ENCODE data around the gene C2orf49. TPM values are rescaled to one million over a fixed set of nuclear protein-coding genes. Genes with fewer than 3 reads are reported as not detected.

The C2orf49 gene
- 38.8 and 40.1 TPM in 2 replicates for total RNA-seq (2013; cell fraction: nucleolus; rRNA removed)
- 7.2 and 7.3 TPM in 2 replicates for total RNA-seq (2014; rRNA removed)
- total RNA-seq (2014; rRNA removed; fragmentation: Illumina TruSeq; extraction: Trizol) = 15.9 and 16.1 TPM in 2 replicates
- 11.3 and 13.2 TPM in 2 replicates for total RNA-seq (2021)
- polyA plus RNA-seq (2011; ENCODE audit: low read depth) = 5.6 TPM
- polyA plus RNA-seq (2011; rRNA removed) = 24.2 and 39.4 TPM in 2 replicates
- polyA plus RNA-seq (2011; cell fraction: cytosol; rRNA removed) = 8.5 and 9.2 TPM in 2 replicates
- polyA plus RNA-seq (2011; cell fraction: nucleus; rRNA removed) = 7.9 and 8.6 TPM in 2 replicates
- 14.0 and 16.8 TPM in 2 replicates for polyA plus RNA-seq (2012)
- 20.8 and 22.2 TPM in 2 replicates for polyA plus RNA-seq (2014; fragmentation: Illumina TruSeq; extraction: Trizol)
- 10 to 100 TPM; 15.7 to 19.5 TPM for polyA plus RNA-seq (2014; fragmentation: Nextera tagmentation; extraction: Ambion mirVana)
- 10.0 and 11.4 TPM in 2 replicates for polyA plus RNA-seq (2014; rRNA removed)
- 10 to 100 TPM; 13.5 to 15.2 TPM for polyA plus RNA-seq (2016; fragmentation: Nextera tagmentation; extraction: Ambion mirVana)
- 7.2 and 7.8 TPM in 2 replicates for polyA minus RNA-seq (2011; rRNA and poly(A)+ RNA removed)
- polyA minus RNA-seq (2011; cell fraction: cytosol; rRNA and poly(A)+ RNA removed) = 5.1 and 9.5 TPM in 2 replicates
- polyA minus RNA-seq (2011; cell fraction: nucleus; rRNA and poly(A)+ RNA removed) = 6.6 and 9.1 TPM in 2 replicates
- percentile 92 among the genes with signal in this experiment for Bru-seq, nascent RNA
- BruChase-seq, experiment 1, labeled RNA remaining after a 6-hour chase = percentile 89 among the genes with signal in this experiment
- percentile 93 among the genes with signal in this experiment for BruChase-seq, experiment 2, labeled RNA remaining after a 2-hour chase
- long read RNA-seq, experiment 1, full-length matches to known transcripts = 10 of 13 reads
- long read RNA-seq, experiment 1, partial matches to known transcripts = 0 of 13 reads
- long read RNA-seq, experiment 1, other reads (novel, unspliced or antisense) = 3 of 13 reads
- long read RNA-seq, experiment 2, full-length matches to known transcripts = 30 of 42 reads
- long read RNA-seq, experiment 2, partial matches to known transcripts = 6 of 42 reads
- long read RNA-seq, experiment 2, other reads (novel, unspliced or antisense) = 6 of 42 reads

DNA sequence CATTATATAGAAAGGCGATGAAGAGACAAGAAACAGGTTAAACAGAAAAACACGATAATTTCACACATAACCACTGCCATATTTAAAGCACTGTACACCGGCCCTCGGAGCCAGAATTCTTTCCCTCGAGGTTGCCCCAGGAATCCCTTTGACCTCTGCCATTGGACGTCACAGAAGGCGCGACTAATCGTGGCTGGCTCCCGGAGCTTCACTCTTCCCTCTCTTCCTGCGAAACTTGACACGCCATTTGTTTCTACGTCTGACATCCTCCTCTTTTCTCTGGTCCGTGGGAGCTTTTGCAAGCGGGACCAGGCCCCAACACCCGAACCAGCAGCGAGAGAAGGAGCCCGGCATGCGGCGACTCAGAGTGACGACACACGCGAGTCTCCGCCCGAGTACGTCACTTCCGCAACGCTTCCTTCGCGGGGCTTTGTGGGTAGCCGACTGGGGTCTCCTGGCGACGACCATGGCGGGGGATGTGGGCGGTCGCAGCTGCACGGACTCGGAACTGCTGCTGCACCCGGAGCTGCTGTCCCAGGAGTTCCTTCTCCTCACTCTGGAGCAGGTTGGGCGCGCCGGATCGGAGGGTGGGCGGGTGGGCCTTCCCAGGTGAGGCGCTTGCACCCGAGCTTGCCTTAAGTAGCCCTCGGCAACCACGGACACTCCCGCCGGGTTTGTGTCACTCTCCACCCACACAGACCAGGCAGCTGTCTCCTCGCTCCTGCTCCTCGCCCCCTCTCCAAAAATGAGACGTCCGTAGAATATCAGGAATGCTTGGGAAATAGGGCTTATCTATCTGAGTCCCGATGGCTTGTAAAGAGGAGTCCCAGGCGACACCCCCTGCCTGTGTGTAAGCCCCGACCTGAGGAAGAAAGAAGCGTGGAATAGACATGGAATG, at the start of gene C2orf49:
Gene C2orf49 (plus strand): TSS at position 419 of the 898 bp plus-strand sequence. CDS start 48 bp downstream, at position 467.
- in situ Hi-C loops (cut with MboI) = no loop called here
- H3K4me3 ChIP-seq = peak within 1 kb of the TSS; percentile 99
- peak within 1 kb of the TSS; percentile 100 for H2AFZ ChIP-seq (ENCODE audit: control insufficient read depth, low read depth, low read length)
- POLR2A ChIA-PET = interaction anchor here (0.5 to 1.8 kb wide), 4 partner anchors 9 to 282 kb away, joined by 3 to 12 read pairs (median 3); no protein-coding TSS in a partner anchor
- H3K9me3 ChIP-seq (replicated peaks; ENCODE audit: control insufficient read depth, insufficient read depth, low read length) = no peaks in the 10 kb centered on the region
- H3K4me2 ChIP-seq (ENCODE audit: control insufficient read depth, insufficient read depth) = peak within 1 kb of the TSS; percentile 95
- FAIRE-seq = peak; percentile 18
- SMC1A ChIA-PET (ENCODE audit: uncharacterized antibody, unreplicated experiment) = interaction anchor here (1.1 to 4.1 kb wide), 2 partner anchors 9 to 15 kb away, joined by 4 to 25 read pairs; partner anchors contain the start of gene TGFBRAP1
- intact Hi-C loops (cut with micrococcal nuclease; ENCODE audit: unreplicated experiment) = loop anchor here (10.0 kb wide), 1 partner anchor 407 kb away; the partner anchor contains the start of gene NCK2
- H3K27ac ChIP-seq (ENCODE audit: control insufficient read depth, insufficient read depth) = peak within 1 kb of the TSS; percentile 99
- ATAC-seq = peak; percentile 95
- H3K36me3 ChIP-seq (ENCODE audit: control insufficient read depth in 2 of 2, insufficient read depth in 2 of 2, low read length in 1 of 2) = peaks cover 2 to 15% of the 10 kb centered on the region in 2 experiments; a peak in 3 of 4 replicates
- no peaks in the 10 kb centered on the region for H3K27me3 ChIP-seq (replicated peaks in 1 of 2; ENCODE audit: control insufficient read depth in 2 of 2, insufficient read depth in 2 of 2, low read length in 1 of 2)
- under 1% methylated on average over 58 of the region's 58 CpGs for WGBS (ENCODE audit: insufficient coverage, insufficient replicate concordance, low lambda C conversion rate, missing lambda C conversion rate)
- BruUV-seq (replicated peaks) = no TSS peak
- no peak for DNase-seq (ENCODE audit: low read depth, low spot score)
- peaks cover 44% of the 10 kb centered on the region for H3K79me2 ChIP-seq (ENCODE audit: control insufficient read depth, insufficient read depth, low read length)
- CTCF ChIA-PET = interaction anchor here (1.5 to 2.9 kb wide), 3 partner anchors 10 to 15 kb away, joined by 4 to 12 read pairs (median 5); no protein-coding TSS in a partner anchor
- peaks cover 3% of the 10 kb centered on the region for H3K4me1 ChIP-seq (ENCODE audit: control insufficient read depth, insufficient read depth, low read length)
- no peaks in the 10 kb centered on the region; the same call in 1 of the 2 replicates for H4K20me1 ChIP-seq (ENCODE audit: control insufficient read depth, insufficient read depth)
- RAD21 ChIA-PET (ENCODE audit: unreplicated experiment) = interaction anchor here (0.7 to 2.2 kb wide), 3 partner anchors 9 to 49 kb away, joined by 3 to 9 read pairs (median 4); no protein-coding TSS in a partner anchor
- peak within 1 kb of the TSS; percentile 94 for H3K9ac ChIP-seq (ENCODE audit: control insufficient read depth, insufficient read depth, low read length)
- TF ChIP-seq FOXM1 (IDR thresholded peaks at IDR 0.05; ENCODE audit: low read depth, low read length) (no peak), RBBP5 (conservative IDR thresholded peaks at IDR 0.05) (peak; percentile 84; the same call in 1 of the 2 replicates), BRCA1 (IDR thresholded peaks at IDR 0.05; ENCODE audit: low read depth, low read length) (no peak), RCOR1 (conservative IDR thresholded peaks at IDR 0.05; ENCODE audit: low read depth, low read length) (no peak), NR2C1 (IDR thresholded peaks at IDR 0.05) (peak; percentile 99), ZNF24 (IDR thresholded peaks at IDR 0.05) (no peak), MYC (IDR thresholded peaks at IDR 0.05; ENCODE audit: insufficient read depth, insufficient read length, insufficient replicate concordance, low read length, severe bottlenecking) (no peak), SREBF1 (IDR thresholded peaks at IDR 0.05; ENCODE audit: low read length) (peak; percentile 72; the same call in 1 of the 2 replicates), YBX1 (IDR thresholded peaks at IDR 0.05) (no peak), WRNIP1 (IDR thresholded peaks at IDR 0.05; ENCODE audit: borderline replicate concordance, low read depth, low read length) (0 out of 2 replicates have a peak, but pooled peaks have one; percentile 48), FOXK2 (IDR thresholded peaks at IDR 0.05) (peak; percentile 61; the same call in 1 of the 2 replicates), MTA3 (IDR thresholded peaks at IDR 0.05; ENCODE audit: borderline replicate concordance, low read length) (no peak), TCF7 (IDR thresholded peaks at IDR 0.05; ENCODE audit: borderline replicate concordance) (no peak), JUNB (IDR thresholded peaks at IDR 0.05) (no peak), ZNF207 (IDR thresholded peaks at IDR 0.05; ENCODE audit: borderline replicate concordance) (peak; percentile 92; the same call in 1 of the 2 replicates), CHD4 (IDR thresholded peaks at IDR 0.05) (no peak)
- TF ChIP-seq, protein P1, sequence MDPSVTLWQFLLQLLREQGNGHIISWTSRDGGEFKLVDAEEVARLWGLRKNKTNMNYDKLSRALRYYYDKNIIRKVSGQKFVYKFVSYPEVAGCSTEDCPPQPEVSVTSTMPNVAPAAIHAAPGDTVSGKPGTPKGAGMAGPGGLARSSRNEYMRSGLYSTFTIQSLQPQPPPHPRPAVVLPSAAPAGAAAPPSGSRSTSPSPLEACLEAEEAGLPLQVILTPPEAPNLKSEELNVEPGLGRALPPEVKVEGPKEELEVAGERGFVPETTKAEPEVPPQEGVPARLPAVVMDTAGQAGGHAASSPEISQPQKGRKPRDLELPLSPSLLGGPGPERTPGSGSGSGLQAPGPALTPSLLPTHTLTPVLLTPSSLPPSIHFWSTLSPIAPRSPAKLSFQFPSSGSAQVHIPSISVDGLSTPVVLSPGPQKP (IDR thresholded peaks at IDR 0.05; ENCODE audit: low read depth, low read length) = peak; percentile 64; the same call in 1 of the 2 replicates
- TF ChIP-seq, protein P2, sequence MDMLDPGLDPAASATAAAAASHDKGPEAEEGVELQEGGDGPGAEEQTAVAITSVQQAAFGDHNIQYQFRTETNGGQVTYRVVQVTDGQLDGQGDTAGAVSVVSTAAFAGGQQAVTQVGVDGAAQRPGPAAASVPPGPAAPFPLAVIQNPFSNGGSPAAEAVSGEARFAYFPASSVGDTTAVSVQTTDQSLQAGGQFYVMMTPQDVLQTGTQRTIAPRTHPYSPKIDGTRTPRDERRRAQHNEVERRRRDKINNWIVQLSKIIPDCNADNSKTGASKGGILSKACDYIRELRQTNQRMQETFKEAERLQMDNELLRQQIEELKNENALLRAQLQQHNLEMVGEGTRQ (IDR thresholded peaks at IDR 0.05; ENCODE audit: borderline replicate concordance, low read depth, low read length) = no peak

All from GM12878 (cell line).